ENCODE measurements around the gene COL4A2.
"Not testable (repeated sequence)": the region's sequence is repeated elsewhere in the genome, so short reads cannot be mapped to it uniquely, and the experiment has no call there.

COL4A2 gene

DNA sequence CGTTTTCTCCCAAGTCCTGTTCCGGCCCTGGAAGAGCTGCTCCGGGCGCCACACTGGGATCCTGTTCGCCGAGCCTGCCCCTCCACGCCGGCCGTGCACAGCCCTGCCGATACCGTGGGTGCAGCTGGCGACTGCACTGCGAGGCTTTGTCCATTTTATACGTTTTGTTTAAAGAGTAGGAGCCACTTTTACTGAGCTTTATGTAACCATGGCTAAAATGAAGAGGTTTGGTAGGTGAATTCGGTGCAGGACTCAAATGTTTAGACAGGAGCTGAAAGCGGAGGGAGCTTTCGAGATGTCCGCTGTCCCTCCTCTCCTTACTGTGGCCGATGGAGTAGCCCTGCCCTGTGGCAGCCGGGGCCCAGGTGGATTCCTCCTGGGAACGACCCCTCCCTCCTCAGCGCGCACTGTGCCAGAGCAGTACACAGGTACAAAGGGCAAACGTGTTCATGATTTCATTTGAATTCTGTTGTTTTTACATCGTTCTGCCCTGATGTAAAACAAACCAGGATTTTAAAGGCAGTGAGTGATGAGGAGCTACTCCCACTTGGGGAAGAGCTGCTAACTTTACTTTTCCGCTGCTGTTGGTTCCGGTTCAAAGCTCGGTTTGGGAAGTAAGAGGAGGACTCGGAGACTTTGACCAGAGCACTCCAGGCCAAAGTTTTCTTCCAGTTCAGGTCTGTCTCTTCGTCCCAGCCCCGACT, 1.7 kb downstream of the COL4A2 start:
- DNase-seq, result peak; percentile 37

DNA sequence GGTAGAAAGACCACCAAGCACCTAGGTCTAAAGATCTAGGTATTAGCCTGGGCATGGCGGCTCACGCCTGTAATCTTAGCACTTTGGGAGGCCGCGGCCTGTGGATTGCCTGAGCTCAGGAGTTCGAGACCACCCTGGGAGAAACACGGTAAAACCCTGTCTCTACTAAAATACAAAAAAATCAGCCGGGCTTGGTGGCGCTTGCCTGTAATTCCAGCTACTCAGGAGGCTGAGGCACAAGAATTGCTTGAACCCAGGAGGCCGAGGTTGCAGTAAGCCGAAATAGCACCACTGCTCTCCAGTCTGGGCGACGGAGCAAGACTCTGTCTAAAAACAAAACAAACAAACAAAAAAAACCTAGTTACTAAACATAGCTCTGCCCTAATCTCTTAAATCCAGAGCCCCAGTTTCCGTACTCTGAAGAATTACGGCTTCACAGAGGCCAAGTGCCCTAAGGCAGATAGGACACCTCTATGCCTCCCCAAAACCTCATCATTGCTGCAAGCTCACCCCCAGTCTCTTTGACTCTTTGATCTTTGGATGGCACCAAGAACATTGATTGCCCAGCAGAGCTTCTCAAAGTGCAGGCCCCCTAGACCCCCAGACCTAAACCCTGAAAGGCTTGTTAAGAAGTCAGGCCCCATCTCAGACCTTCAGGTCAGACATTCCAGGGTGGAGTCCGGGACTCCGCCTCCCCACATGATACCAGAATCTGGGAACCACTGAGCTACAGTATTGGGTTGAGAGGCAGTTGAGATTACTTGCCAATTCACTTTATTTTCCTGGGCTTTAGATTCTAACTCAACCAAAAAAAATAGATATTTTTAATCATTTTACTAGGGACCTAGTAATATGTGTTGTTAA, 2.8 kb downstream of the COL4A2 start:
- no peak for DNase-seq

DNA sequence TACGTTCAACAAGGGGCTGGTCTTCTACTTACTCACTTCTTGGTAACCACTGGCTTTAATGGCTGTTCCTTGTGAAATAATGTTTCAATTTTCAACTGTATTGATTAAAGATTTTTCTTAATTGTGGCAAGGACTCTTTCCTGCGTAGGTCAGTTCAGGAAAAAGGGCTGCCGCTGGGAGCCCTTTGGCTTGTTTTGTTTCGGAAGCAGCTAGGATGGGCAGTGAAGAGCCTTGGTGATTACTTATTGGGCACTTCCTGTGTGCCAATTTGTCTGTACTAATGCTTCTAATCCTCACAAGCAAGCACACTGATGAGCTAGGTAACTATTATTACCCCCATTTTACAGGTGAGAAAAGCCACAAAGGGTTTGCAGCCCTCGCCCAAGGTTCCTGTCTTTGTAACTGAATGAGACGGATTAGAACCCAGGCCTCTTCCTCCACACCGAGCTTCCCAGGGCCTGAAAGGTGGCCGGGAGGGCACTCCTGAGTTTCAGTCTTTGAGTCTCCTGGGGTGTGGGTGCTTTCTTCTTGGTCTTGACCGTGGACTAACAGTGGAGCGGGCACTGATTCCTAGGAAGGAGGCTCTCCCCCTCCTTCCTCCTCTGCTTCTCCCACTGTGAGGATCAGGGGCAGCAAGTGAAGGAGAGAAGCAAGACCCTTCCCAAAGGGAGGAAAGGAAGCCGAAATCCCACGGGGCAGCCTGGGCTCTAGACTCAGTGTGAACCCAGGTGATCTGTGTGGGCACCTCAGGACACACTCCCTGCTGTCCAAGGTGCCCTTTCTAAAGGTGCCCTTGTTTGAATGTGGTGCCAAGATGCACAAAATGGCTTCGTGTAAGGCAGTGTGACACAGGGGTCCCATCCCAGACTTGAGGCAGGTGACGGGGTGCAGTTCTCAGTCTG, 3.7 kb downstream of the COL4A2 start:
- DNase-seq, result no peak

DNA sequence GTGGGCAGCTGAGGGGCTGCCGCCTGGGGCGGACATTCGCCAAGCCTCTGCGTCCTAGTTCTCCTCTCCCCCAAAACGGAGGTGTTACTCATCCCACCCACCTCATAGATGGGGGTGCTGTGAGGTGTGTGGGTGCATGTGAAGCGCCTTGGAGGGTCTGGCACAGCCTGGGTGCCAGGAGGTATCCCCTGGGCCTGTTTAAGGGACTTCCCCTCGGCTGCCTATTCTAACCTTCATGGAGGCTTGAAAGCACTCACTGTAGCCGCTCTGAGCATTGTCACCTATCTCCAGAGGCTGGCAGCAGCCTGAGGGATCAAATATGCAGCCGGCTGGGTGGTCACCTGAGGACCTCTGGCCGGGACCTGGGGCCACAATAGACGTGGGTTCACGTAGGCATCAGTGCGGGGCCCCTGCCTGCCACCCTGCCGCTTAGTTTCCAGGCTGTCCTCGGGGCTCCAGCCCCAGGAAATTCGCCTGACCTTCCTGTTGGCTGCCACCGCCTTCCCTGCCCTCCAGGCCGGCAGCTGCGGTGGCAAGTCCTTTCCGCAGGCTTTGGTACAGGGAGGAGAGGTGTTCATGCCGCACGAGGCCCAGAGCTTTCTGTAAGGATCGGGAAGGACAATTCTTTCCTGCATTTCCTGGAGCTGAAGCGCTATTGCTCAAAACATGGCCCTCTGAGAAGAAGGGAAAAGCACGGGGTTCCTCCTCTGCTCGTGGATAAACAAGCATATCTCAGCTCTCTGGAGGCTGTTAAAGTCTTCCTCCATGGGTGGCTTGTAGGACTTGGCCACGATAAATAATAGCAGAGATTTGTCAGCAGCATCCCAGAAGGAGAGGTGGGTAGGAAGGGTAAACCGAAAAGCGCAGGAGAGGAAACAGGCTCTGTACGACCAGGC, 4.6 kb downstream of the COL4A2 start:
- DNase-seq, result no peak

DNA sequence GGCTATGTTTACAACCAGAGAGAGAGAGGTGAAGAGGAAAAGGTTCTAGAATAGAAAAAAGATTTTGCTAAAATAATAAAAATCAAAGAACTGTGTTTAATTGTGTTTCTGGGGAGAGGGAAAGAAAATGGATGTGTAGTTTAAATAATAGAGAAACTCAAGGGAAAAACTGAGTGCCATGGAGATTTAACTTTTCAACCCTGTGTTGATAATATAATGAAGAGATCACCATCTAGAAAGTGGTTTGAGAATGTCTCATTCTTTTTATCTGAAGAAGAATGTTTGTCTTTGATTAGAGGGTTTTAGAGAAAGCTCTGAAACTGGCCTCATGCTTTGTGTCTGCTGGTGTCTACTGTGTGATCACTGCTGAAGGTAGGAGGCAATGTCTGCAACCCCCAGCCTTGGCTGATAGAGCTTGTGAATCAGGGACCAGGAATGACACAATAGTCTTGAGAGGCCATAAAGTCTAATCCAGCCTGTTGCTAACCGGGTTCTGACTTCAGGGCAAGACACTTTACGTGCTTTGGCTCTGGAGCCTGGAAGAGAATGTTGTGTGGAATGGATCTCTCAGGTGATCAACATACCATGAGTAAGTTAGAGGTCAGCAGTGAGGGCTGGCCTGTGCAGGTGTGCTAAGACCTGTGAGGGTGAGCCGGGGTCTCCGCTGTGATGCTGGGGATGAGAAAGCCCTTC, 5.4 kb downstream of the COL4A2 start:
- DNase-seq, result no peak

DNA sequence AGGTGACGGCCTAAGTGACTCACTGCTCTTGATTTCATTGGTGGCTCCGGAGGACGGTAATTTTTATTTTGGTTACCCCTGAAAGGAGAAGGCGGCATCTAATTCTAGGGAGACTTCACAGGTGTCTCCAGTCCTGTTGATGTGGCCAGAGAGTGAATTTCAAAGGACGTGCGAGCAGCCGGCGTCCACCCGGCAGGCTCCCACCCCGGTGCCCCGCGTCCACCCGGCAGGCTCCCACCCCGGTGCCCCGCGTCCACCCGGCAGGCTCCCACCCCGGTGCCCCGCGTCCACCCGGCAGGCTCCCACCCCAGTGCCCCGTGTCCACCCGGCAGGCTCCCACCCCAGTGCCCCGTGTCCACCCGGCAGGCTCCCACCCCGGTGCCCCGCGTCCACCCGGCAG, 6.2 kb downstream of the COL4A2 start:
- not testable (repeated sequence) for DNase-seq

DNA sequence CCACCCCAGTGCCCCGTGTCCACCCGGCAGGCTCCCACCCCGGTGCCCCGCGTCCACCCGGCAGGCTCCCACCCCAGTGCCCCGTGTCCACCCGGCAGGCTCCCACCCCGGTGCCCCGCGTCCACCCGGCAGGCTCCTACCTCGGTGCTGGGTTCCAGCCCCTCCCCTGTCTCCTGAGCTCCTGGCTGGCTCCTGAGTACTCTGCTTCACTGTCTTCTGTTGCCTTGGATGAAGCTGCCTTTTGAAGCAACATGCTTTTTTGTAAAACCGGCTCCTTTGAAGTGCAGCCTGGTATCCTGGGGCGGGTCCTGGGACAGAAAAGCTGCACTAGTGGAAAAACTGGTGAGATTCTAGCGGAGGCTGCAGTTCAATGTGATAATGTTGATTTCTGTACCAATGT, 6.6 kb downstream of the COL4A2 start:
- DNase-seq, result not testable (repeated sequence)

DNA sequence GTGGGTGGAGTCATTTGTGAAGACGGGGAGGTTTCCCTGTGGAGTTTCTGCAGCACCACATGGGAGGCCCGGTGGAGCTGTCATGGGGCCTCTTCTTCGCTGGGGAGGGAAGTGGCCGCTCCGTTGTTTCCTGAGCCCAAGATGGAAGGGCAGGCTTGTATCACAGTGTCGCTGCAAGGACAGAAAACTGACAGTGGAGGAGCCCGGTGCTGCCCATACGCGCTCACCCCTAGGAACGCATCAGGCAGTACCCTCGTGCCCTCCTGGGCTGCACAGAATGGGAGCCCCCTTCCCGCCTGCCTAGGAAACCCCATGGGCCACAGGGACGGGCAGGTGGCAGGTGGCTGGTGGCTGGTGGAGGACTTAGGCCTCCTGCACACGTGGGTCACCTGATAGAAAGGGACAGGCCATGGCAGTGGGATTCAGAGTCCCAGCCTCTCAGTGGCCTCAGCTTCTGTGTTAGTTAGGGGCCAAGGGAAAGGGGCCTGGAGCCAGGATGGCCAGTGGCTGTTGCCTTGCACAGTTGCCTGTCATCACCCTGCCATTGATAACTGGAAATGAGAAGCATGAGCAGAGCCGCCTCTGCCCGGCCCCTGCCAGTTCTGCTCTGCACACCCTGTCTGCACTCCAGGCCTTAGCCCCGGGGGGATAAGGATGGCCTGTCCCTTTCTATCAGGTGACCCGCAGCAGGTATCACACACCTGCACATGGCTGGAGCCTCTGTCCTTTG, 7.6 kb downstream of the COL4A2 start:
- DNase-seq, result no peak

DNA sequence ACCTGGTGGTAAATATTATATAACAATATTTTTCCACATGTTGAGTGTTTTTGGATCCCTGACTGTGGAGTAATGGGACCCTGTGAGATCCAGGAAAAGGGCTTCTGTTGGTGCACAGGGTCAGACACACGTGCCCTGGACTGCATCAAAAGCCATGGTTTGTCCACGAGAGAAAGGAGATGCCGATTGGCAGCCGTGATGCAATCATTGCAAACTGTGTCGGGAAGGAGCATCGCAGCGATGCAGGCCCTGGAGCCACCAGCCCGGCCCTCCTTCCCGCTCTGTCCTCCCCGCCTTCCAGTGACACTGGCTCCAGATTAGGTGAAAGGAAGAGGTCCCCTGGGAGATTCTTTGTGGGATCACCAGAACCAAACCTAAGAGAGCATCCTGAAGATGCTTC, 9.1 kb downstream of the COL4A2 start:
- DNase-seq, result no peak

DNA sequence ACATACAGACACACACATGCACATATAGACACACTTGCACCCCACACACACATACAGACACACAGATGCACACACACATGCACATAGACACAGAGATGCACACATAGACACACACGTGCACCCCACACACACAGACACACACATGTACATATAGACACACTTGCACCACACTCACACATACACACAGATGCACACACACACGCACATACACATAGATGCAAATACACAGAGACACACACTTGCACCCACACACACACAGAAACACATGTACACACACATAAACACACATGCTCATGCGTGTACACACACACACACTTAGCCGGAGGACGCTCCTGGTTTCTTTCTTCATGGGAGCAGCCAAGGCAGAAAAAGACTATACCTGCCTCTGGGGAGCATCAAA, 10.0 kb downstream of the COL4A2 start:
- no peak for DNase-seq

DNA sequence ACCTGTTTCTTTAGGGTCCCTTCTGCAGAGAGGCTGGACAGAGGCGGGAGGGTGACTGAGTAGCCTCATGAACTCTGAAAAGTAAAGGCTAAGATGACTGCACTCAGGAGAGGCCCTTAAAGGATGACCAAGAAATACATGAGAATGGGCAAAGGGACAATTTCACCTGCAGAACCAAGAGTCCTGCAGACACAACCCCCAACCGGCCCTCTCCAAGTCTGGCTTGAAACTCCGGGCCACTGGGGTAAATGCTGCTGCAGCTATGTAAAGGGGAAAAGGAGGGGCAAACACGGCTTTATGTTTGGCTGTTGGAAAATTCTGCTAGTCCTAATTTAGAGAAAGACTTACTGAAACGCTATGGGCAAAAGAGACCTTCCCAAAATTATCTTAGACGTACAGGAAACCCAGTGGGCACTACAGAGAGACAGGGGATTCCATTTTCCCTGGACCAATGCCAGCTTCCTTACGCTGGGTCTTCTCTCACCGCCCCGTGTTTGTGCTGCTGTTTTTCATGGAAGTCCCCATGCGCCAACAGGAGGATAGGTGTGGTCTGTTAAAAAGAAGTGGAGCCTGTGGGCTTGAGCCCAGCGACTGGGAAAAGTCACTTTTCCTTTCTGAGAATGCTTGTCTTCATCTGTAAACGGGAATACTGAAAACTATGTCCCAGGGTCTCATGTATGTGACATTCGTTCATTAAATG, 10.6 kb downstream of the COL4A2 start:
- no peak for DNase-seq

DNA sequence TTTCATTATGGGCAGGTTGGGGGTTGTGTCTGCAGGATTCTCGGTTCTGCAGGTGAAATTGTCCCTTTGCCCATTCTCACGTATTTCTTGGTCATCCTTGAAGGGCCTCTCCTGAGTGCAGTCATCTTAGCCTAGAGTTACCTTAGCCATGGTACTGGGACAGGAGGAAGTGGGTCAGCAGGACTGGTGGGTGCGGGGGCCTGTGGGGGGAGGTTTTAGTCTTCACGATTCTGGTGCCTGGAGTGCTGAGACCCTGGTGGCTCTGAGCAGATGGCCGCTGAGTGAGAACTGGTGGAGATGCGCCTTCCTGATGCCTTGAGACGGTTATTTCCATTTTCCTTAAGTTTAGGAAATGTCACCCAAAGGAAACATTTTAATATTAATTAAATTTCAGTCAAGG, 11.8 kb downstream of the COL4A2 start:
- no peak for DNase-seq

DNA sequence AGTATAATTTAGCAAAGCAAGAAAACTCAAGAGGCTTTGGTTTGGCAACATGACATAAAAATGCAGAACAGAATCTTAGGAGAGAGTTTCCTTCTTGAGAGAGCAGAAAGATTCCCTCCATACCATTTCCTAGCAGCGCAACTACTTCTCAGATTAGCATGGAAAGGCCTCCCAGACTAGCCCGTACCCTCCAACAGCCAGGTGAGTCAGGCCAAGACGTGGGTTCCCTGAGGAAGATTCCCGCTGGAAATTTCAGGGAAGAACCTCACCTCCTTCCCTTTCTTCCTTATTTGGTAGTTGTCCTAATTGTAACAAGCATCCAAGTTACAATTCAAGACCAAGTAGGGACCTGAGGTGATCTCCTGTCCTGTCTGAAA, 12.3 kb downstream of the COL4A2 start:
- no peak for DNase-seq

DNA sequence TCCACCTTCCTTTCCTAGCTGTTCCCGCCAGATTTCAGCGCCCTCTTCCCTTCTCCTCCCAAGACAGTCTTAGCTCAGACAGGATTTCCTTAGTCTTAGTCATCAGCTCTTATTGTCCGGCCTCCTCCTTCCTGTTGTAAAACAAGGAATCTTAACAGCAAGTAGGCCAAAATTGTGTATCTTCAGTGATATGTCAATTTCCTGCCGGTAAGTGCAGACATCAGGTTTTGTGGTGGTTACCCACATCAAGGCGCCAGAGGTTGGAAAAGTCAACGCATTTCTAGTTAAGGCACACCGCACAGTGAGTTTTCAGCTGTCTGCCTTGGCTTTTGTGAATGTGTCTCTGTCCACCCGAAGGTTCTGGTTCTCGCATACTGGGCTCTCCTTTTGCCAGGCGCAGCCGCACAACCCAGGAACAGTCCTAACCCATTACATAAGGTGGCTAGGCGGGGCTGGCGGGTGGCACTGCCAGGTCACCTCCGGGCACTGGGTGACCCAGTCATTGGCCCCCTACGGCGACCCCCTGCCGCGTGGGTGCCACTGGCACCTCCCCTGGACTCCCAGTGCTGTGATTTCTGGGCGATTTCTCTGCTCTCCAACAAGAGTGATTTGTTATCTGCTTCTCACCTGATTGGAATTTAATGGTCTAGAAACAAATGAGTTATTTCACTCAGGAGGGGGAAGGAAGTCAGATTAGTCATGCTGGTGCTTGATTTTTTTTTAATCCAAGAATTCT, 12.9 kb downstream of the COL4A2 start:
- DNase-seq, result no peak

DNA sequence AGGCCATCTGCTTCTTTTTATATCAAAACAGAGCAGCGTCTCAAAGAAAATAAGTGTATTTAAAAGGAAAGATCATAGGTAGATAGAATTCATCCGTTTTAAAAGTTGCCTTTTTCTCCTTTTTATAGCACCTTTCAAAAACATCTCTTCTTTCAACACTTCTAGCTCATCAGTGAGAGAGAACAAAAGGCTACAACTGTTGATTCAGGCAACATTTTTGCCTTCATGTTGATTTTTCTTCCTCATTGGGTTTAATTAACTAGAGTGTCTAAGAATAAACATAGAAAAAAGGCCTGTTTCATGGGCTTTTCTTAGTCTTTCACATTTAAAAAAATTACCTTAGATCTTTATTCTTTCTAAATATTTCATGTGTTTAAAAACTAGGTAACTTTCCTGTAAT, 13.6 kb downstream of the COL4A2 start:
- DNase-seq, result peak; percentile 21

DNA sequence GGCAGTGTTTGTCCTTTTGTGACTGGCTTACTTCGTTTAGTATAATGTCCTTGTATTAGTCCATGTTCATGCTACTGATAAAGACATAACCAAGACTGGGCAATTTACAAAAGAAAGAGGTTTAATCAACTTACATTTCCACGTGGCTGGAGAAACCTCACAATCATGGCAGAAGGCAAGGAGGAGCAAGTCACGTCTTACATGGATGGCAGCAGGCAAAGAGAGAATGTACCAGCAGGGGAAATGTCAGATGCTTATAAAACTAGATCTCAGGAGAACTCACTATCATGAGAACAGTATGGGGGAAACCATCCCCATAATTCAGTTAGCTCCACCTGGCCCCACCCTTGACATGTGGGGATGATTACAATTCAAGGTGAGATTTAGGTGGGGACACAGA, 14.5 kb downstream of the COL4A2 start:
- not testable (repeated sequence) for DNase-seq

DNA sequence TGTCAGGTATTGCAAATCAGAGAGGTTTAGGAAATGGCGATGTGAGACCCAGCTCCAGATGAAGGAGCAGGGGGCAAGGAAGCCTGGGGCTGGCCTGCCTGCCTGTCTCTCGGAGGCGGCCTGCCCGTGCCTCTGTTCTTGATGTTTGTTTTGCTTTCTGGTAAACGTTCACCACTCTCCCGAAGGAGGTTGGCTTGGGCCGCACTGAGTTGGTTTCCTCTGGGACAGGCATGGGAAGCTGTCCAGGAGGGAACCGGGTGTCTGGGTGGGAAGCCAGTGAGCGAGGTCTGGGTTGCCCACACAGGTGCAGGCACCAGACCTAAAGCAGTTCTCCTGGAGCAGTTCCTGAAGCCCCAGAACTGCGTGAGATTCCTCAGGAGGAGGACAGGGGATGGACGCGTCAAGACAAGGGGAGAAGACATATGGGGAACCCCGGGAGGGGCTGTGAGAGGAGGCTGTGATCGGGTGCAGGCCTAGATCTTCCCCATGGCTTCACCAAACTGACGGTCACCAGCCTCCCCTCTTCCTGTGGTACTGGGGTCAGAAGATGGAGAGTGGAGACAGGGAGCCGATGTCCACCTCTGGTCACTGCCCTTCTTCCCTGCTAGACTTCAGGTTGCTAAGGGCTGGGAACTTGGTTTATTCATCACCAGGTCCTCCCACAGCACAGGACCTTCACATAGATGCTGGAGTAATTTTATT, 15.2 kb downstream of the COL4A2 start:
- DNase-seq, result no peak

DNA sequence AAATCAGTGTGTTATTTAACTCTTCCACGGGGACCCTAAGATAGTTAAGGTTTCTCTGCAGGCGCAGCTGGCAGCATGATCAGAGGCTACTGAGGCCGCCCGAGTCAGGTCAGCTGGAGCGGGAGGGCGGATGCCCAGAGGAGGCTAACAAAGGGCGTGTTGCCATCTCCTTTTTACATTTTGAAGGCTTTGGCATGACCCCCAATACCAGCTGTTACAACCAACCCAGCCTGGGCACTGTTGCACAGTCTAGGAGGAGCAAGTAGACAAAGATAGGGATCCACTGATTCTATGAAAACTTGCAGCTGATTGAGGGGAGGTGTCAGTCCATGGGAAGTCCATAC, 15.7 kb downstream of the COL4A2 start:
- DNase-seq, result no peak

Data from COR-L47 (cell line).